Measurements from ENCODE around the gene YAE1. TPM values are rescaled to one million over a fixed set of nuclear protein-coding genes. Genes with fewer than 3 reads are reported as not detected.

Gene YAE1
- total RNA-seq, 4 donors from 2014 or later = 13.3 to 15.9 (median 14.3) TPM

- no peak overlapping the region for H3K4me3 ChIP-seq
- H3K9me3 ChIP-seq = no peaks in the 10 kb centered on the region
- peaks cover 4% of the 10 kb centered on the region for H3K36me3 ChIP-seq
- peak in 1 of 2 donors; percentile 76 for DNase-seq (ENCODE audit: low spot score in 2 of 2)
- 17% methylated on average over 8 of the region's 8 CpGs for WGBS
- H3K27ac ChIP-seq = no peak overlapping the region
- TF ChIP-seq POLR2A (IDR thresholded peaks at IDR 0.05) = no peak
- peak in 1 of 3 donors; percentile 11 for TF ChIP-seq POLR2AphosphoS5 (IDR thresholded peaks at IDR 0.05)
- peak; percentile 69 to 75 for TF ChIP-seq CTCF (IDR thresholded peaks at IDR 0.05)
- no peak for TF ChIP-seq EP300 (IDR thresholded peaks at IDR 0.05)
- H3K4me1 ChIP-seq = no peaks in the 10 kb centered on the region
- H3K27me3 ChIP-seq = no peaks in the 10 kb centered on the region
Observed at GRCh38 chr7:39580149-39580874, 14.1 kb downstream of the YAE1 start.

DNA sequence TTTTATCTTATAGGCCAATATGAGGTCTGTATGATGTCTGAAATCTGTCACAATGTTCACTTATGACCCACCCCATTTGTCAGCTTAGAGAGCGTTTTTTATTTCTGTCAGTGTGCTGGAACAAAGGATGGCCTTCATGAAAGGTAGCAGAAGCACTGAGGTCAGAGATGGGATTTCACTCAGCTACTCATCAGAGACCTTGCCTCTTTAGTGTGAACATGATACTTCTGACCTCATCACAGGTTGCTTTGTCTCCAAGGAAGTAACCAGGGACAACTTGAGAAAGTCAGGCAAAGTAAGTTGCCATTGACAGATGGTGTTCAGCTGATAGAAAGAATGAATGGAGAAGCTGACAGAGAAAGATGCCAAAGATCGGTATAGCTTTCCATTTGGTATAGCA lies 16.3 kb downstream of the YAE1 start:
- no peak for DNase-seq (ENCODE audit: low spot score in 2 of 2)
- H3K27ac ChIP-seq = no peak overlapping the region
- H3K36me3 ChIP-seq = peaks cover 1% of the 10 kb centered on the region
- H3K9me3 ChIP-seq = no peaks in the 10 kb centered on the region
- no peaks in the 10 kb centered on the region for H3K4me1 ChIP-seq
- H3K27me3 ChIP-seq = no peaks in the 10 kb centered on the region
- H3K4me3 ChIP-seq = no peak overlapping the region
- WGBS = 93% methylated on average over 2 of the region's 2 CpGs
- no peak for TF ChIP-seq CTCF (IDR thresholded peaks at IDR 0.05)
- no peak for TF ChIP-seq EP300 (IDR thresholded peaks at IDR 0.05)
- no peak for TF ChIP-seq POLR2A (IDR thresholded peaks at IDR 0.05)
- TF ChIP-seq POLR2AphosphoS5 (IDR thresholded peaks at IDR 0.05) = no peak

GRCh38 chr7:39583539-39583938 lies 17.3 kb downstream of the YAE1 start:
- no peak for DNase-seq (ENCODE audit: low spot score in 2 of 2)
- WGBS = 84% methylated on average over 2 of the region's 2 CpGs
- Histone ChIP-seq H3K36me3 (no peaks in the 10 kb centered on the region), H3K4me3 (no peak overlapping the region), H3K4me1 (no peaks in the 10 kb centered on the region), H3K27ac (no peak overlapping the region), H3K27me3 (no peaks in the 10 kb centered on the region), H3K9me3 (no peaks in the 10 kb centered on the region)
- TF ChIP-seq POLR2AphosphoS5 (IDR thresholded peaks at IDR 0.05) = no peak
- no peak for TF ChIP-seq POLR2A (IDR thresholded peaks at IDR 0.05)
- TF ChIP-seq CTCF (IDR thresholded peaks at IDR 0.05) = no peak
- no peak for TF ChIP-seq EP300 (IDR thresholded peaks at IDR 0.05)

- TF ChIP-seq POLR2AphosphoS5 (IDR thresholded peaks at IDR 0.05) (no peak), POLR2A (IDR thresholded peaks at IDR 0.05) (no peak)
- Histone ChIP-seq H3K36me3 (no peaks in the 10 kb centered on the region), H3K27me3 (no peaks in the 10 kb centered on the region), H3K4me3 (no peak overlapping the region), H3K9me3 (no peaks in the 10 kb centered on the region), H3K27ac (no peak overlapping the region), H3K4me1 (peaks cover 5% of the 10 kb centered on the region)
- DNase-seq (ENCODE audit: low spot score in 2 of 2) = no peak
Observed at GRCh38 chr7:39587393-39587792, 21.2 kb downstream of the YAE1 start.

- H3K27ac ChIP-seq = no peak overlapping the region
- H3K9me3 ChIP-seq = no peaks in the 10 kb centered on the region
- 77% methylated on average over 5 of the region's 5 CpGs for WGBS
- H3K36me3 ChIP-seq = no peaks in the 10 kb centered on the region
- no peak for DNase-seq (ENCODE audit: low spot score in 2 of 2)
- no peaks in the 10 kb centered on the region for H3K27me3 ChIP-seq
- no peak for TF ChIP-seq CTCF (IDR thresholded peaks at IDR 0.05)
- no peak for TF ChIP-seq POLR2A (IDR thresholded peaks at IDR 0.05)
- no peak for TF ChIP-seq EP300 (IDR thresholded peaks at IDR 0.05)
- TF ChIP-seq POLR2AphosphoS5 (IDR thresholded peaks at IDR 0.05) = no peak
- H3K4me3 ChIP-seq = no peak overlapping the region
- H3K4me1 ChIP-seq = peaks cover 5% of the 10 kb centered on the region
Observed at GRCh38 chr7:39588416-39588815, 22.2 kb downstream of the YAE1 start.

Measured in suprapubic skin (tissue), 4 donors.